Glomerular visceral epithelial cell (primary cell): ENCODE data around the gene OR7G2.

Experiments
- DNase-seq: peaks from one replicate; pipeline ENCODE4 v3.0.0-alpha.2; 2016; ENCODE audit errors: extremely low spot score

Gene OR7G2

GRCh38 chr19:9107375-9107774 is at the start of gene OR7G2:
TSS of gene OR7G2 (minus strand) at chr19:9107475. CDS start at chr19:9103243, 4,232 bp downstream.
- no peak for DNase-seq

- no peak for DNase-seq
Measured at GRCh38 chr19:9156304-9156703, 49.0 kb upstream of the OR7G2 start.

DNA sequence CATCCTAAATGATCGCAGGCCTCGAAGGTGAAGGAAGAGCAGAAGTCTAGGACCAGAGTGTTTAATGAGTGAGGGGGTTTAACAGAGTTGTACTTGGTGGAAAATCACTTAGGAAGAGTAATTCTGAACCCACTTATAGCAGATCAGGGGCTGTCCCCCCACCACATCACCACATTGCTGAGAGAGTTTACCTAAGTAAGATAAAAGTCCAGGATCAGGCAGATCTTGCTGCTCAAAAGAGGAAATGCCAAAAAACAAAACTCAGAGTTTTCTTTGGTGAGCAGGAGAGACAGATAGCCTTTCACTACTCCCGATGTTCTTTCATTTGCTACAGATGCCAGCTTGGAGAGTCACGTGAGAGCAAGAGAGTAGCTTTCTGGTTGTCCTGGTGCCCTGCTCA is 48.3 kb upstream of the OR7G2 start:
- no peak for DNase-seq

- DNase-seq = no peak
Measured at GRCh38 chr19:9151367-9151766, 44.1 kb upstream of the OR7G2 start.

- no peak for DNase-seq
Measured at GRCh38 chr19:9150650-9151049, 43.4 kb upstream of the OR7G2 start.

- DNase-seq = no peak
Measured at GRCh38 chr19:9149997-9150396, 42.7 kb upstream of the OR7G2 start.

GRCh38 chr19:9148697-9149096 is 41.4 kb upstream of the OR7G2 start:
- DNase-seq = no peak

GRCh38 chr19:9146882-9147281 is 39.6 kb upstream of the OR7G2 start:
- DNase-seq = no peak

- DNase-seq = no peak
Measured at GRCh38 chr19:9144920-9145319, 37.6 kb upstream of the OR7G2 start.

DNA sequence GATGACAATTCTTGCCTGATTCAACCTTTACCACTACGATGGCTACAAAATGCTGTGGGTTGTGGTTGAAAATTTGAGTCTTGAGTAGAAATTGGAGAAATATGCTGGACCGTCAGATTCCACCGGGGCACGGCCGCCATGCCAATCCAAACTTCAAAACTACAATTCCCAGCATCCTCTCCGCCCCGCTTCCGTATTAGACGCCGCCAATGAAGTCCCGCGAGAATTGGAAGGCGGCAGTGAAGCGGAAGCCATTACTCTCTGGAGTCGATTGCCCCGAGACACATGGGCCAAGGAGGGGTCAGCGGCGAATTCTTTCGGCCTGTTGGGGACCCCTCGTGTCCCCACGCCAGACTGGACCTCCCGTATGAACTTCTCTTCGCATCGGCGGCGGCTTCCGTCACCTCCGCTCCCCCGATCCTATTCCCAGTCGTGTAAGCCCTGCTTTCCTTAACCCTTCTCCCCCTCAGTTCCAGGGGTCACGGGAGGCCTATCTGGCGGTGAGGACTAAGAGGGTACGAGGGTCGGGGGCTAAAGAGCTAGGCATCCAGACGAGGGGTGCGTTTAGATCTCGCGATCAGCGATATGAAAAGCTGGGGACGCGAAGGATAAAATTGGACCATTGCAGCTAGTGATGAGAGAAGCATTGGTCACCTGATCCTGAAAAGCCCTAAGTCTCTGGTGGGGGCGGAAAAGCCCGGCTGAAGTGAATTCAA is 33.0 kb upstream of the OR7G2 start, which contains the start of gene ZNF317:
TSS of gene ZNF317 (plus strand) at position 239 of the 716 bp plus-strand sequence. CDS start 15,620 bp downstream, outside the sequence.
- DNase-seq = peak; percentile 88

DNA sequence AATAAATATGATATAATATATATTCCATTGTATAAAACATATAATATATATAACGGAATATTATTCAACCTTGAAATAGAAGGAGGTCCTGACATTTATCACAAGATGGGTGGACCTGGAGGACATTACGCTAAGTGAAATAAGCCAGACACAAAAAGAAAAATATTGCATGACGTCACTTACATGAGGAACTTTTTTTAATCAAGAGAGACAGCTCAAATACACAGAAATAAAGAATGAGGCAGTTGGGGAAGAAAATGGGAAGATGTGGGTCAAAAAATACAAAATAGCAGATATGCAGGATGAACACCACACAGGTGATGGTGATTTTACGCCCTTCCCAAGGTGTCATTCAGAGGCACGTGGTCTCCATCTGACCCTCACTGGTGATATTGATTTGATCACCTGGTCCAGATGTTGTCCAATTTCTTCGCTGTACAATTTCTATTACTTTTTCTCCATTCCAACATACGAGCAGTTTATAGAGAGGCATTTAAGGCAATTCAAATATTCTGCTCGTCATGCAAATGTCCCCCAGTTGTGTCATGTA is 32.4 kb upstream of the OR7G2 start:
- no peak for DNase-seq

DNA sequence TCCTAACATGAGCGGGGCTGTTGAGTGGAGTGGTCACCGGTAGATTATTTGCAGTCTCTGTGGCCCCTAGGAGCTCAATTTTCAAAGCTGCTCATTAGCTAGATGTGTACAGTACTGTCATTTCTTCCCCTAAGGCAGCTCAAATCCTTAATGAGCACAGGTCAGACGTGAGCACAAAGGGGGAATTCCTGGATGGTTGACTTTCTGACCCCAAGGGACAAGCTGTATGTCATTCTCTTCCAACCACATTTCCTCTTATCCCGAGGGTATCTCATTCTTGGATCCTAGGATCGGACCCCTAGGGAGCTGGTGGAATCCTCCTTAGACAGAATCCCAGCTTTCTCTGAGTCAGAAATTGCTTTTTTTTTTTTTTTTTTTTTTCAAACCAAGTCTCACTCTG is 25.1 kb upstream of the OR7G2 start:
- no peak for DNase-seq

- no peak for DNase-seq
Measured at GRCh38 chr19:9130965-9131364, 23.7 kb upstream of the OR7G2 start.

DNA sequence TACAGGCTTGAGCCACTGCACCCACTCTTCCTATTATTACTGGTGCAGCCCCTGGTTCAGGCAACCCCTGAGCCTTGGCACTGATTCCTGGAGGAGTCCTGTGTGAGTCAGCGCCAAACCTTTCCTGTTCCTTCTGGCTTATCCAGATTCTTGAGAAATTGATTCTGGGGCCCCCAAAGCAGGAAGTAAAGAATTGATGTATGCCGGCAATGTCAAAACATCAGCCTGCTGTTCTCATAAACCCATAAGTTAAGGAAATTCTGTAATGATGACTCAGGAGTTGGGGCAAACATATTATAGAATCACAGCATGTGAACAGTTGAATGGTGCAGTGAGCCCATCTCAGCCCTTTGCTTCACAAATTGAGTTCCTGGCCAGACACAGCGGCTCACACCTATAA is 20.9 kb upstream of the OR7G2 start:
- no peak for DNase-seq

GRCh38 chr19:9126900-9127405 is 19.7 kb upstream of the OR7G2 start, which contains the start of gene OR7G3:
TSS of gene OR7G3 (minus strand) at chr19:9126950. CDS start at chr19:9126950, 0 bp downstream.
- no peak for DNase-seq

DNA sequence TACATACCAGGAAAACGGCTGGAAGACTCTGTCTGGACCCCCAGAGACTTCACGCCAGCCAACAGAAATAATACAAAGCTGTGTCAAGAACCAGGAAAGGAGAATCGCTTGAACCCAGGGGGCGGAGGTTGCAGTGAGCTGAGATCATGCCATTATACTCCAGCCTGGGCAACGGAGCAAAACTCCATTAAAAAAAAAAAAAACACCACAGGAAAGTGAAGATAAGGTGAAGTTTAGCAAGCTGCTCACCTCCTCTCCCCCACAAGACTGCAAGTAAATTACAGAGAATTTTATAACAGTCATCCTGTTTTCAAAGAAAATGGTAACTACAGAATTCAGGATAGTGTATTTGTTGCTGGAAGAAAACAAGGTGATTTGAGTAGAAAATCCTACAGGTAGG is 9.3 kb upstream of the OR7G2 start:
- no peak for DNase-seq

GRCh38 chr19:9115307-9115813 is 8.1 kb upstream of the OR7G2 start, which contains the start of gene OR7G1:
TSS of gene OR7G1 (minus strand) at chr19:9115763. CDS start at chr19:9115763, 0 bp downstream.
- DNase-seq = no peak

DNA sequence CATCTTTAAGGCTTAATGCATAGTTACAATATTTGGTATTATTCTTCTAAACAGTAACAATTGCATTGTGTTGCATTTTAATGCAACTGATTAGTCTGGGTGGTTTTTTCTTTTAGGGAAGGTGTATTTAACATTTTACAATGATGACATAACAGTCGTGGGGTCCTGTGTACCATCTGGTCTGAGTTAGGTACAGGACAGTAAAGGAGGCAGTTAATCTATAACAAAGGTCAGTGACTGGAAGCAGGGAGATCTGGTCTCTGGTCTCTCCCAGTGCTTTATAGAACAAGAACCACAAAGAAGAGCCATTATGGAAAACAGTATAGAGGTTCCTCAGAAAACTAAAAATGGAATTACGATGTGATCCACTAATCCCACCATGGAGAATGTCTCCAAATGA is 2.7 kb upstream of the OR7G2 start:
- DNase-seq = no peak

DNA sequence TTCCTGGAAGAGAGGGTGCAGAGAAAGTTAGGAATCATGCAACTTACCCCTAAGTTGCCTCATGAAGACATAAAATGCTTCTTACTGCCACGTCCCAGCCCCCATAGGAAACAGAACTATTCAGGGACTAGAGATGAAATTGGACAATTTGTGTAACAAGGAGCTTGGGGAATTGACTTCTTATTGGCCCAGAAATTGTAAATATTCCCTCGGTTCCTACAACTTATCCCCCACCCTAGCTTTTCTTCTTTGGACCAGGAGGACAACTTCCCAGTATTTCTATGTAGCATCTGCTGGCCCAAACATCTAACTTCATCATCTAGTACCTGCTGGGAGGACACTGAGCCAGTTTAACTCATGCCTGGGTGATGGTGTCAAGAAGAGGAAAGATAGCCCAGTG is 20.5 kb downstream of the OR7G2 start, which contains the start of gene OR1M1:
TSS of gene OR1M1 (plus strand) at position 301 of the 400 bp plus-strand sequence. CDS start 6,184 bp downstream, outside the sequence.
- DNase-seq = no peak

DNA sequence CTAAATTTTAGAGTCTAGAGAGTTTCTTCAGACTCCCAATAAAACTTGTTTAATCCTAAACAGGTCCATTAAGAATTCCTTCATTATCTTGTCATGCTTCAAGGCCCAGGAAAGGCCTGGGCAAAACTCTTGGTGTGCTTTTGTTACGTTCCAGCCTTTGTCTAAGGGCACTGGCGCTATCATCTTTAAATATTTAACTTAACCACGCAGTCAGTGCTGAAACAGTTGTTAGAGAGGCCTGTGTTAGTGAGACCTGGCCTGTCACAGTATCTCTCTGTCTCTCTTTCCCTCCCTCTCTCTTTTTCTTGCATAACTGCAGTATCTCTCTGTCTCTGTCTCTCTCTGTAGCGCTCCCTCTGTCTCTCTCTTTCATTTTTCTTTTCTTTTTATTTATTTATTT is 28.6 kb downstream of the OR7G2 start:
- DNase-seq = no peak

DNA sequence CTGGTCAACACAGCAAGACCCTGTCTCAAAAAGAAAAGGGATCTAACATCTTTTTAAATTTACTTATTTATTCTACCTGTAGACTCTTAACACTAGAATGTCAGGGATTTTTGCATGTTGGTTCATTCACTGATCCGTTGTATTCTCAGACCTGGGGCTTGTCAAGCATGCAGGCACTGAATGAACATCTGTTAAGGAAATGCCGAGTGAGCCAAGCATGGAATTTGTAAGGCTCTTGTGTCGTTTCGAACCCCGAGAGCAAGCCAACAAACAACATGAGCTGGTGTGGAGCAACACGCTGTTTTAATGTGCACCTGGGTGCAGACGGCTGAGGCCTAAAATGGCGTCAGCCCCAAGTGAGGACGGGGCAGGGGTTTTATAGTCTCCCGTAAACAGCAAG is 30.4 kb downstream of the OR7G2 start:
- DNase-seq = no peak

DNA sequence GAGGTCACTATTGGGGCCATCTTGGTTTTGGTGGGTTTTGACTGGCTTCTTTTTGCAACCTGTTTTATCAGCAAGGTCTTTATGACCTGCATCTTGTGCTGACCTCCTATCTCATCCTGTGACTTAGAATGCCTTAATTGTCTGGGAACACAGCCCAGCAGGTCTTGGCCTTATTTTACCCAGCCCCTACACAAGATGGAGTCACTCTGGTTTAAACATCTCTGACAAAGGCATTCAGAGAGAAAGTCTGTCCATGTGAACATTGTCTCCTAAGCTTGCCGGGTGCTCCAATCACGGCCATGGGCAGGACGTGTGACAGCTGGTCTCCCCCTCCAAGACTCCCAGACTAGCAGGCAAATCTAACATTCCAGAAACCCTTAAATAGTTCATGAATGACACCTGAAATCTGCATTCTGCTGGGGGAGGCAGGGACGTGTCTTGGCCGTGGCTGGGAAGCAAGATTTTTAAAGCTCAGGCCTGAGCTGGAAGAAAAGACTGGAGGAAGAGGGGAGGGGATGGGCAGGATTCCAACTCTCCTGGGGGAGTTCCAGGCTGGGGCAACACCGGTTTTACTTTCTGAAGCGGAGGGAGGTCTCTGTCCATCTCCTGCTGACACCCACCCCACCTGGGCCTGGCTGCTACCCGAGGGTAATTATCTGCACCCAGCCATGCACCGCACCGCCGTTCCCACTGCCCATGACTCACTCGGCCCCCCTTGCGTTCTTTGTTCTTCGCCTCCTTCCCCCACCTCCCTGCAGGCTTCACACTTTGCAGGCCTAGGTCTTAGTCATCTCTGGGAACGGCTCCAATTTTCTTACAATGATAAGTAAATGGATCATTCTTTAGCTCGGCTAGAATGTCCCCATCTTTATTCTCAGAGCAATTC is 32.0 kb downstream of the OR7G2 start:
- DNase-seq = peak; percentile 96
